Thyroid gland (tissue), 4 donors: ENCODE results near the gene HLA-E. TPM values are rescaled to one million over a fixed set of nuclear protein-coding genes. Genes with fewer than 3 reads are reported as not detected.
"Not testable (repeated sequence)": the region's sequence is repeated elsewhere in the genome, so short reads cannot be mapped to it uniquely, and the experiment has no call there.

Experiments
- DNase-seq, 2 donors: peaks; one replicate each; pipeline ENCODE4 v3.0.0-alpha.2; 2019
- H3K27ac ChIP-seq, 3 donors: fragments of 200-600 bp; sonication (generic); 1 replicate in 2 of 3; 2 replicates in 1 of 3; pipeline ENCODE4 v1.5.1; 2016 to 2019; ENCODE audit warnings: mild to moderate bottlenecking in 1 of 3, moderate library complexity in 1 of 3
- H3K27me3 ChIP-seq: fragments of 200-600 bp; sonication (generic); one replicate; pipeline ENCODE4 v1.5.1; 2019
- H3K36me3 ChIP-seq, 2 donors: fragments of 200-600 bp; sonication (generic); one replicate each; pipeline ENCODE4 v1.5.1; 2016 to 2019
- H3K4me1 ChIP-seq, 2 donors: fragments of 200-600 bp; sonication (generic); one replicate each; pipeline ENCODE4 v1.5.1; 2017 to 2019
- H3K4me3 ChIP-seq, 3 donors: fragments of 200-600 bp; sonication (generic); replicated peaks in 1 of 3; 1 replicate in 2 of 3; 2 replicates in 1 of 3; pipeline ENCODE4 v1.5.1; 2016; ENCODE audit warnings: mild to moderate bottlenecking in 1 of 3
- H3K9me3 ChIP-seq: fragments of 200-600 bp; sonication (generic); one replicate; pipeline ENCODE4 v1.5.1; 2017
- POLR2A ChIP-seq, 2 donors: fragments of 450-650 bp; IDR thresholded peaks; one replicate each; pipeline ENCODE4 v1.6.1; 2017; ENCODE audit warnings: antibody characterized with exemption in 2 of 2, mild to moderate bottlenecking in 2 of 2, moderate library complexity in 1 of 2
- WGBS, 2 donors: methylation state at CpG; one replicate each; pipeline ENCODE4 v1.1.5; 2017; 5-methylcytosine and 5-hydroxymethylcytosine counted together
- intact Hi-C: fragments of 100-400 bp; cut with DNase I; formaldehyde crosslinking; loops from one replicate; pipeline ENCODE4 v1.15.1; 2023
- total RNA-seq, 4 donors: library from RNA; depleted of rRNA; stranded (reverse); fragments of >200 nt; gene quantifications; one replicate each; pipeline ENCODE4 v1.2.3, GENCODE V29; 2016
- TF ChIP-seq, protein P1 (sequence below), 6 experiments: fragments of 200-600 bp in 3 of 6; fragments of 450-650 bp in 3 of 6; sonication (generic) in 3 of 6; IDR thresholded peaks; one replicate each; pipeline ENCODE4 v1.5.1; 2016 to 2019; ENCODE audit warnings: antibody characterized with exemption in 6 of 6, mild to moderate bottlenecking in 2 of 6, inconsistent platforms in 1 of 6, moderate library complexity in 1 of 6

Gene HLA-E
- total RNA-seq, 4 donors from 2014 or later: 382 to 717 (median 457) TPM

DNA sequence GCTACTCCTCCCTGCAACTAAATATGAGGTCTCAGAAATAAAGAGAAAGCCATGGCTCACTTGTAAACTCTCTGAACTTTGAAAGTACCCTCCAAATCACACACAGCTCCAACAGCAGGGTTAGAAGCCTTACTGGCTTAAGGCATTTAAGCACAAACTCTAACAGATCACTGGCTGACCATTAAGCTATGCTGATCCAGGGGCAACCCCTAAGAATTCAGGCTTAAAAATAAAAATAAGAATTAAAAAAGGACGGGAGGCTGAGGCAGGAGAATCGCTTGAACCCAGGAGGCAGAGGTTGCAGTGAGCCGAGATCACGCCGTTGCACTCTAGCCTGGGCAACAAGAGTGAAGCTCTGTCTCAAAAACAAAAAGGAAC is 21.8 kb downstream of the HLA-E start:
- no peaks in the 10 kb centered on the region for H3K27me3 ChIP-seq
- no peak for DNase-seq
- H3K4me3 ChIP-seq: no peak overlapping the region
- WGBS, 2 donors: 52 to 70% methylated on average over 5 of the region's 5 CpGs
- H3K9me3 ChIP-seq: no peaks in the 10 kb centered on the region
- H3K4me1 ChIP-seq: no peaks in the 10 kb centered on the region
- H3K36me3 ChIP-seq: no peaks in the 10 kb centered on the region
- intact Hi-C loops: no loop called here
- TF ChIP-seq POLR2A (IDR thresholded peaks at IDR 0.05): no peak
- TF ChIP-seq, protein P1, sequence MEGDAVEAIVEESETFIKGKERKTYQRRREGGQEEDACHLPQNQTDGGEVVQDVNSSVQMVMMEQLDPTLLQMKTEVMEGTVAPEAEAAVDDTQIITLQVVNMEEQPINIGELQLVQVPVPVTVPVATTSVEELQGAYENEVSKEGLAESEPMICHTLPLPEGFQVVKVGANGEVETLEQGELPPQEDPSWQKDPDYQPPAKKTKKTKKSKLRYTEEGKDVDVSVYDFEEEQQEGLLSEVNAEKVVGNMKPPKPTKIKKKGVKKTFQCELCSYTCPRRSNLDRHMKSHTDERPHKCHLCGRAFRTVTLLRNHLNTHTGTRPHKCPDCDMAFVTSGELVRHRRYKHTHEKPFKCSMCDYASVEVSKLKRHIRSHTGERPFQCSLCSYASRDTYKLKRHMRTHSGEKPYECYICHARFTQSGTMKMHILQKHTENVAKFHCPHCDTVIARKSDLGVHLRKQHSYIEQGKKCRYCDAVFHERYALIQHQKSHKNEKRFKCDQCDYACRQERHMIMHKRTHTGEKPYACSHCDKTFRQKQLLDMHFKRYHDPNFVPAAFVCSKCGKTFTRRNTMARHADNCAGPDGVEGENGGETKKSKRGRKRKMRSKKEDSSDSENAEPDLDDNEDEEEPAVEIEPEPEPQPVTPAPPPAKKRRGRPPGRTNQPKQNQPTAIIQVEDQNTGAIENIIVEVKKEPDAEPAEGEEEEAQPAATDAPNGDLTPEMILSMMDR (IDR thresholded peaks at IDR 0.05): no peak
- H3K27ac ChIP-seq: no peak overlapping the region

DNA sequence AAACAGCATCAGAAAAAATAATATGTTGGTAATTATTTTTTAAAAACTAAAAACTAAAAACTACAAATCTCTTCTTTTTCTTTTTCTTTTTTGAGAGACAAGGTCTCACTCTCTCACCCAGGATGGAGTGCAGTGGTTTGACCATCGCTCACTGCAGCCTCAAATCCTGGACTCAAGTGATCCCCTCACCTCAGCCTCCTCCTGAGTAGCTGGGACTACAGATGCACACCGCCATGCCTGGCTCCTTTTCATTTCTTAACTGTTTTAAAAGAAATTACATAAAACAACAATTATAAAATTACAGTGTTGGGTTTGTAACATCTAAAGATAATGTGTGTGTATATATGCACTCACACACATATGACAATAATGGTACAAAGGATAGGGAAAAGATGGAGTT is 24.1 kb downstream of the HLA-E start:
- no peak overlapping the region for H3K27ac ChIP-seq
- no peak for TF ChIP-seq POLR2A (IDR thresholded peaks at IDR 0.05)
- TF ChIP-seq, protein P1 (IDR thresholded peaks at IDR 0.05): no peak
- H3K36me3 ChIP-seq: no peaks in the 10 kb centered on the region
- WGBS, 2 donors: 91 to 94% methylated on average over 2 of the region's 2 CpGs
- H3K4me1 ChIP-seq: no peaks in the 10 kb centered on the region
- intact Hi-C loops: no loop called here
- DNase-seq: no peak
- H3K27me3 ChIP-seq: no peaks in the 10 kb centered on the region
- no peaks in the 10 kb centered on the region for H3K9me3 ChIP-seq
- H3K4me3 ChIP-seq: no peak overlapping the region

DNA sequence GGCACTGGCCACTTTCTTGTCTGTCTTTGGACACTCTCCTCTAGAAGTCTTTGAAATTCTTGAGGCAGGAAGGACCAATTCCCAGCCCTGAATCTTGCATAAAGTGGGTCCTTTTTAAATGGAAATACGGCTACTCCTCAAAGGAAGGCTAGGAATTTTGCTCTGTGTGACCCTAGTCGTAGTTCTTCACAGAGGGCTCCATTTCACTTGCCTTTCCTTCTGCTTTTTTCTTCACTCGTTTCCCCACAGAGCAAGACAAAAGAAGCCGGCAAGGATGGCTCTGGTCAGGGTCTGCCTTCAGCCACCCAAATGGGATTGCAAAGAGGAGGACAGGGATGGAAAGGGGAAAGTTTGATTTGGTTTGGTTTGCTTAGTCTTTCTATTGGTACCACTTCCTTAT is 25.8 kb downstream of the HLA-E start:
- 44 to 56% methylated on average over 4 of the region's 4 CpGs for WGBS, 2 donors
- Histone ChIP-seq H3K4me1 (peaks cover 3 to 5% of the 10 kb centered on the region in 2 donors), H3K9me3 (no peaks in the 10 kb centered on the region), H3K4me3 (no peak overlapping the region), H3K36me3 (no peaks in the 10 kb centered on the region), H3K27ac (peak overlapping the region; percentile 40 to 76 (median 44)), H3K27me3 (no peaks in the 10 kb centered on the region)
- intact Hi-C loops: no loop called here
- no peak for DNase-seq
- TF ChIP-seq, protein P1 (IDR thresholded peaks at IDR 0.05): no peak
- TF ChIP-seq POLR2A (IDR thresholded peaks at IDR 0.05): no peak

DNA sequence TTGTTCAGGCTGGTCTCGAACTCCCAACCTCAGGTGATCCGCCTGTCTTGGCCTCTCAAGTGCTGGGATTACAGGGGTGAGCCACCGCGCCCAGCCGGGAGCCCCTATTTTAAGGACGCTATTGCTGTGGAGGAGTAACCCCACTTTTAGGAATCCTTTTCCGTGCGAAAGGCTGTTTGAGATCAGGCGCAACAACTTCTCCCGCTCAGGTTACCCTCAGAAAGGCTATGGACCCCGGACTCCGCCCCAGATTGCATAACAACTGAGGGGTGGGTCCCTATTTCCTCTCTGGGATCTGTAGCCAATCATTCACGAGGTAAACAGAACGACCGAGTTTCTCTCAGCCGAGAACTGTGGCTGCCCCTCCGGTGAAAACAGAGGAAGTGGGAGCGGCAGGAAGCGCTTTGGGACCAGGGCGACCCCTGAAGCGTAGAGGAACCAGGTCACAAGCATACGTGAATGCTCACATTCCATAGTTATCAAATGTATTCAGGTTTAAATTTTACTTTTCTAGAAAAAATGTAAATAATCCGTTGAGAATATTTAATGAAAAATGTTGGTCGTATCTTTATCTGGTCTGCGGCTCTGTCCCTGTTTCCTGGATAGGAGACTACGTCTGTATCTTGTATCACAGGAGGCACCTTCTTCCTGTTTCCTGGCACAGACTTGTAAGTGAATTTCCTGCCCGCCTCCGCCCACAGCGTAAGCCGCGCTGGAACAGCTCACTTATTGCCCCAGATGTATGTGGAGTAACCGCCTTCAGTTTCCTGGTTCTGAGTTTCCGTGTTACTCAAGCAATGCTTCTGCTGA is 26.8 kb downstream of the HLA-E start:
- peak; percentile 81 to 84 for DNase-seq
- TF ChIP-seq, protein P1 (IDR thresholded peaks at IDR 0.05): no peak
- TF ChIP-seq POLR2A (IDR thresholded peaks at IDR 0.05): peak in 1 of 2 donors; percentile 76
- Histone ChIP-seq H3K27ac (peak overlapping the region; percentile 70 to 76 (median 76)), H3K36me3 (no peaks in the 10 kb centered on the region), H3K27me3 (no peaks in the 10 kb centered on the region), H3K9me3 (no peaks in the 10 kb centered on the region), H3K4me1 (peaks cover 10 to 16% of the 10 kb centered on the region in 2 donors), H3K4me3 (peak overlapping the region in 2 of 3 donors; percentile 7 to 22)
- intact Hi-C loops: no loop called here
- 3 to 7% methylated on average over 33 of the region's 33 CpGs for WGBS, 2 donors

DNA sequence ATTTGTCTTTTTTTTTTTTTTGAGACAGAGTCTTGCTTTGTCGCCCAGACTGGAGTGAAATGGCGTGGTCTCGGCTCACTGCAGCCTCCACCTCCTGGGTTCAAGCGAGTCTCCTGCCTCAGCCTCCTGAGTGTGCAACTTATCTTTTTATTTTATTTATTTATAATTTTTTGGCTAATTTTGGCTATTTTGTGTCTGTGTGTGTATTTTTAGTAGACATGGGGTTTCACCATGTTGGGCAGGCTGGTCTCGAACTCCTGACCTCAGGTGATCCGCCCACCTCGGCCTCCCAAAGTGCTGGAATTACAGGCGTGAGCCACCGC is 27.4 kb downstream of the HLA-E start:
- DNase-seq, H3K9me3 ChIP-seq, intact Hi-C loops, H3K36me3 ChIP-seq, H3K27me3 ChIP-seq: not testable (repeated sequence)
- Histone ChIP-seq H3K4me1 (peaks cover 10 to 18% of the 10 kb centered on the region in 2 donors), H3K27ac (peak overlapping the region; percentile 70 to 76 (median 76)), H3K4me3 (peak overlapping the region in 2 of 3 donors; percentile 7 to 22)
- WGBS, 2 donors: 56 to 72% methylated on average over 9 of the region's 9 CpGs

DNA sequence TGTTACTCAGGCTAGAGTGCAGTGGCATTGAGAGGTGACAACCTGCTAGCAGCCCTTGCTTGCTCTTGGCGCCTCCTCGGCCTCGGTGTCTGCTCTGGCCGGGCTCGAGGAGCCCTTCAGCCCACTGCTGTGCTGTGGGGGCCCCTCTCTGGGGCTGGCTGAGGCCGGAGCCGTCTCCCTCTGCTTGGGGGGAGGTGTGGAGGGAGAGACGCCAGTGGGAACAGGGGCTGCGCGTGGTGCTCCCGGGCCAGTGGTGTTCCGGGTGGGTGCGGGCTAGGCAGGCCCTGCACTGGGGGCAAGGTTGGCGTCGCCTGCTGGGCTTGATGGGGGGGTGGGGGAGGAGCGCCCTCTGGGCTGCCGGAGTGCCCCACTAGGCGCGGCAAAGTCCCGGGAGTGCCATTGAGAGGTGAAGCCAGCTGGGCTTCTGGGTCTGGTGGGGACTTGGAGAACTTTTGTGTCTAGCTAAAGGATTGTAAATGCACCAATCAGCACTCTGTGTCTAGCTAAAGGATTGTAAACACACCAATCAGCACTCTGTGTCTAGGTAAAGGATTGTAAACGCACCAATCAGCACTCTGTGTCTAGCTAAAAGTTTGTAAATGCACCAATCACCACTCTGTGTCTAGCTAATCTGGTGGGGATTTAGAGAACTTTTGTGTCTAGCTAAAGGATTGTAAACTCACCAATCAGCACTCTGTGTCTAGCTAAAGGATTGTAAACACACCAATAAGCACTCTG is 28.6 kb downstream of the HLA-E start:
- WGBS, 2 donors: 91 to 97% methylated on average over 10 to 20 of the region's 21 CpGs
- H3K9me3 ChIP-seq, H3K27ac ChIP-seq, H3K36me3 ChIP-seq, H3K27me3 ChIP-seq, H3K4me3 ChIP-seq, intact Hi-C loops, DNase-seq: not testable (repeated sequence)
- peaks cover 10 to 18% of the 10 kb centered on the region in 2 donors for H3K4me1 ChIP-seq

DNA sequence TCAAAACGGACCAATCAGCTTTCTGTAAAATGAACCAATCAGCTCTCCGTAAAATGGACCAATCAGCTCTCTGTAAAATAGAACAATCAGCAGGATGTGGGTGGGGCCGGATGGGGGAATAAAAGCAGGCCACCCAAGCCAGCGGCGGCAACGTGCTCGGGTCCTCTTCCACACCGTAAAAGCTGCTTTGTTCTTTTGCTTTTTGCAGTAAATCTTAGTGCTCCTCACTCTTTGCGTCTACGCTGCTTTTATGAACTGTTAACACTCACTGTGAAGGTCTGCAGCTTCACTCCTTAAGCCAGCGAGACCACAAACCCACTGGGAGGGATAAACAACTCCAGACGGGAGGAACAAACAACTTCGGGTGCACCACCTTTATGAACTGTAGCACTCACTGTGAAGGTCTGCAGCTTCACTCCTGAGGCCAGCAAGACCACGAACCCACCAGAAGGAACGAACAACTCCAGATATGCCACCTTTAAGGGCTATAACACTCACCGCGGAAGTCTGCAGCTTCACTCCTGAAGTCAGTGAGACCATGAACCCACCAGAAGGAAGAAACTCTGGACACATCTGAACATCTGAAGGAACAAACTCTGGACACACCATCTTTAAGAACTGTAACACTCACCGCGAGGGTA is 29.3 kb downstream of the HLA-E start:
- H3K9me3 ChIP-seq, H3K36me3 ChIP-seq, intact Hi-C loops, H3K27ac ChIP-seq, H3K4me3 ChIP-seq, DNase-seq, H3K27me3 ChIP-seq: not testable (repeated sequence)
- WGBS, 2 donors: 82 to 84% methylated on average over 19 of the region's 19 CpGs
- peaks cover 10 to 18% of the 10 kb centered on the region in 2 donors for H3K4me1 ChIP-seq
